Measurements from ENCODE around the gene GCGR. TPM values are rescaled to one million over a fixed set of nuclear protein-coding genes. Genes with fewer than 3 reads are reported as not detected.
"Not testable (repeated sequence)": the region's sequence is repeated elsewhere in the genome, so short reads cannot be mapped to it uniquely, and the experiment has no call there.

The GCGR gene
- polyA plus RNA-seq, 1 donor from 2014 or later, result not detected

- H3K79me2 ChIP-seq (replicated peaks; ENCODE audit: insufficient read depth, low read length), result peaks cover 3% of the 10 kb centered on the region
- H3K9me3 ChIP-seq (ENCODE audit: low read length), result no peaks in the 10 kb centered on the region
- H3K36me3 ChIP-seq (ENCODE audit: insufficient read depth, low read length), result no peaks in the 10 kb centered on the region
- H2AFZ ChIP-seq (ENCODE audit: low read depth, low read length), result no peak overlapping the region
- H3K4me2 ChIP-seq (ENCODE audit: low read length), result no peak overlapping the region
- TF ChIP-seq RAD21 (conservative IDR thresholded peaks at IDR 0.05) (no peak), EP300 (conservative IDR thresholded peaks at IDR 0.05; ENCODE audit: poor library complexity, severe bottlenecking) (no peak), EZH2 (IDR thresholded peaks at IDR 0.05; ENCODE audit: borderline replicate concordance, insufficient read depth, low read length, poor library complexity, severe bottlenecking) (no peak), SMC3 (conservative IDR thresholded peaks at IDR 0.05; ENCODE audit: poor library complexity) (no peak), MXI1 (conservative IDR thresholded peaks at IDR 0.05; ENCODE audit: poor library complexity, severe bottlenecking) (no peak), CTCF (IDR thresholded peaks at IDR 0.05; ENCODE audit: poor library complexity, severe bottlenecking) (no peak), POLR2AphosphoS5 (IDR thresholded peaks at IDR 0.05) (no peak)
- H4K20me1 ChIP-seq (ENCODE audit: insufficient read depth), result no peaks in the 10 kb centered on the region
- H3F3A ChIP-seq (ENCODE audit: insufficient read depth, low read length, poor library complexity, severe bottlenecking), result no peaks in the 10 kb centered on the region
- H3K27me3 ChIP-seq (ENCODE audit: insufficient read depth, low read depth, low read length), result no peaks in the 10 kb centered on the region
- no peaks in the 10 kb centered on the region for H3K9me2 ChIP-seq (ENCODE audit: insufficient read depth, low read length)
- no peak overlapping the region for H3K9ac ChIP-seq (ENCODE audit: low read length)
- no peak overlapping the region for H3K4me3 ChIP-seq (ENCODE audit: low read length)
- H3K27ac ChIP-seq (ENCODE audit: low read length), result no peak overlapping the region
These were observed 34.9 kb downstream of the GCGR start for GRCh38 chr17:81838753-81839255.

- no peaks in the 10 kb centered on the region for H3F3A ChIP-seq (ENCODE audit: insufficient read depth, low read length, poor library complexity, severe bottlenecking)
- no peaks in the 10 kb centered on the region for H3K9me3 ChIP-seq (ENCODE audit: low read length)
- H3K9me2 ChIP-seq (ENCODE audit: insufficient read depth, low read length), result no peaks in the 10 kb centered on the region
- H3K27ac ChIP-seq (ENCODE audit: low read length), result no peak overlapping the region
- H3K27me3 ChIP-seq (ENCODE audit: insufficient read depth, low read depth, low read length), result no peaks in the 10 kb centered on the region
- H3K79me2 ChIP-seq (replicated peaks; ENCODE audit: insufficient read depth, low read length), result no peaks in the 10 kb centered on the region
- no peaks in the 10 kb centered on the region for H4K20me1 ChIP-seq (ENCODE audit: insufficient read depth)
- H3K4me2 ChIP-seq (ENCODE audit: low read length), result no peak overlapping the region
- H2AFZ ChIP-seq (ENCODE audit: low read depth, low read length), result no peak overlapping the region
- H3K9ac ChIP-seq (ENCODE audit: low read length), result no peak overlapping the region
- no peaks in the 10 kb centered on the region for H3K36me3 ChIP-seq (ENCODE audit: insufficient read depth, low read length)
- no peak for TF ChIP-seq EP300 (conservative IDR thresholded peaks at IDR 0.05; ENCODE audit: poor library complexity, severe bottlenecking)
- H3K4me3 ChIP-seq (ENCODE audit: low read length), result no peak overlapping the region
These were observed 35.4 kb downstream of the GCGR start for GRCh38 chr17:81839301-81839700.

GRCh38 chr17:81840059-81840458 lies 36.1 kb downstream of the GCGR start:
- H3F3A ChIP-seq (ENCODE audit: insufficient read depth, low read length, poor library complexity, severe bottlenecking); H3K9me3 ChIP-seq (ENCODE audit: low read length); H3K27ac ChIP-seq (ENCODE audit: low read length); H3K79me2 ChIP-seq (replicated peaks; ENCODE audit: insufficient read depth, low read length); H3K27me3 ChIP-seq (ENCODE audit: insufficient read depth, low read depth, low read length); H2AFZ ChIP-seq (ENCODE audit: low read depth, low read length); H3K4me2 ChIP-seq (ENCODE audit: low read length); H4K20me1 ChIP-seq (ENCODE audit: insufficient read depth); H3K36me3 ChIP-seq (ENCODE audit: insufficient read depth, low read length); H3K4me3 ChIP-seq (ENCODE audit: low read length); H3K9ac ChIP-seq (ENCODE audit: low read length); H3K9me2 ChIP-seq (ENCODE audit: insufficient read depth, low read length): not testable (repeated sequence)
